ENCODE results near the gene CDNF.

GRCh38 chr10:14772399-14772798 lies 65.4 kb downstream of the CDNF start:
- TF ChIP-seq POLR2AphosphoS5 (IDR thresholded peaks at IDR 0.05; ENCODE audit: insufficient read depth in 1 of 2, low read depth in 1 of 2) (no peak), CTCF (IDR thresholded peaks at IDR 0.05) (no peak), POLR2A (IDR thresholded peaks at IDR 0.05) (no peak)

Data from vagina (tissue), 2 donors.